GM13977 (cell line): Measurements from ENCODE around the gene ERVK3-1.

ENCODE experiments used
- DNase-seq: peaks from one replicate; pipeline ENCODE4 v3.0.0; 2012; ENCODE audit warnings: low spot score
- CTCF ChIP-seq: IDR thresholded peaks from 2 replicates; pipeline ENCODE4 v1.5.1; 2012; ENCODE audit warnings: mild to moderate bottlenecking, control low read depth; ENCODE audit not compliant: insufficient read depth; ENCODE audit errors: extremely low read depth, missing control alignments
- in situ Hi-C: fragments of 300-500 bp; cut with MboI; formaldehyde crosslinking; loops from one replicate; pipeline ENCODE4 v1.12.0; 2022; ENCODE audit warnings: low sequenced_read_pairs, low pct_unique_long_range_greater_than_20kb, mixed read lengths, inconsistent platforms; ENCODE audit not compliant: unreplicated experiment

The ERVK3-1 gene

GRCh38 chr19:58315580-58315979 lies 10.4 kb downstream of the ERVK3-1 start:
- in situ Hi-C loops = no loop called here

GRCh38 chr19:58317476-58318072 lies 12.4 kb downstream of the ERVK3-1 start:
- no peak for DNase-seq
- in situ Hi-C loops = no loop called here
- no peak for TF ChIP-seq CTCF

More at GRCh38 chr19:58315580-58315979, 10.4 kb downstream of the ERVK3-1 start:
- DNase-seq = no peak
- TF ChIP-seq CTCF = no peak

- TF ChIP-seq CTCF = no peak
- DNase-seq = no peak
- in situ Hi-C loops = no loop called here
Measured at GRCh38 chr19:58318297-58318696, 13.1 kb downstream of the ERVK3-1 start.

- no peak for TF ChIP-seq CTCF
- no peak for DNase-seq
- in situ Hi-C loops = no loop called here
Measured at GRCh38 chr19:58319241-58319640, 14.1 kb downstream of the ERVK3-1 start.

- in situ Hi-C loops = no loop called here
- no peak for DNase-seq
- no peak for TF ChIP-seq CTCF
Measured at GRCh38 chr19:58325311-58326022, 20.3 kb downstream of the ERVK3-1 start.

- in situ Hi-C loops = no loop called here
- no peak for TF ChIP-seq CTCF
- no peak for DNase-seq
Measured at GRCh38 chr19:58326501-58326913, 21.3 kb downstream of the ERVK3-1 start.
